K562 (cell line): ENCODE data around the gene PARD3B. TPM values are rescaled to one million over a fixed set of nuclear protein-coding genes. Genes with fewer than 3 reads are reported as not detected.

Experiments
- BRD4 ChIP-seq: fragments of 200-600 bp; sonication (generic); IDR thresholded peaks from 2 replicates; pipeline ENCODE4 v1.6.1; 2017; ENCODE audit warnings: inconsistent platforms
- HCFC1 ChIP-seq: IDR thresholded peaks from 2 replicates; pipeline ENCODE4 v1.6.1; 2012; ENCODE audit warnings: low read depth, low read length, improper control_type of control experiment
- HINFP ChIP-seq: fragments of 450-650 bp; conservative IDR thresholded peaks from 2 replicates; pipeline ENCODE4 v1.6.1; 2016; ENCODE audit warnings: missing genetic modification characterization, low read depth, mild to moderate bottlenecking, control low read depth, missing compliant biosample characterization
- LARP7 ChIP-seq: fragments of 450-650 bp; IDR thresholded peaks from 2 replicates; pipeline ENCODE4 v1.6.1; 2016
- ZBTB40 ChIP-seq, 2 experiments: fragments of 450-650 bp in 1 of 2; sonication (generic) in 1 of 2; formaldehyde crosslinking in 1 of 2; IDR thresholded peaks; 2 replicates each; pipeline versions ENCODE4 v1.7.1 to v1.9.0; 2016 to 2022; ENCODE audit warnings: inconsistent platforms in 1 of 2, mild to moderate bottlenecking in 1 of 2, missing genetic modification reagents in 1 of 2
- polyA plus RNA-seq, 8 experiments: library from polyadenylated mRNA; depleted of rRNA in 4 of 8; stranded (reverse) in 5 of 8; unstranded in 3 of 8; fragments of >200 nt; fragmentation: Nextera tagmentation in 2 of 8; fragmentation: Illumina TruSeq in 1 of 8; extraction: Ambion mirVana in 2 of 8; extraction: Trizol in 1 of 8; gene quantifications; 2 replicates each; pipeline versions ENCODE4 v1.2.1 to v1.2.3, GENCODE V29; 2011 to 2014; ENCODE audit warnings: inconsistent platforms in 1 of 8, missing spikeins in 1 of 8
- total RNA-seq, 7 experiments: library from RNA; depleted of rRNA in 6 of 7; stranded (reverse); fragments of >200 nt in 6 of 7; fragmentation: Illumina TruSeq in 2 of 7; extraction: Trizol in 2 of 7; gene quantifications; 2 replicates each; pipeline versions ENCODE4 v1.2.1 to v1.2.3, GENCODE V29; 2011 to 2021; ENCODE audit warnings: low replicate concordance in 1 of 7
- TF ChIP-seq, protein P1 (sequence below): fragments of 450-650 bp; IDR thresholded peaks from 2 replicates; pipeline ENCODE4 v1.6.1; 2018; ENCODE audit not compliant: partially characterized antibody

The PARD3B gene
- total and polyA plus RNA-seq, 9 of the 15 experiments (the other 6 are each of a cell fraction or from before 2014, with no cell fraction given), result 0.15 to 3.0 (median 1.1) TPM

DNA sequence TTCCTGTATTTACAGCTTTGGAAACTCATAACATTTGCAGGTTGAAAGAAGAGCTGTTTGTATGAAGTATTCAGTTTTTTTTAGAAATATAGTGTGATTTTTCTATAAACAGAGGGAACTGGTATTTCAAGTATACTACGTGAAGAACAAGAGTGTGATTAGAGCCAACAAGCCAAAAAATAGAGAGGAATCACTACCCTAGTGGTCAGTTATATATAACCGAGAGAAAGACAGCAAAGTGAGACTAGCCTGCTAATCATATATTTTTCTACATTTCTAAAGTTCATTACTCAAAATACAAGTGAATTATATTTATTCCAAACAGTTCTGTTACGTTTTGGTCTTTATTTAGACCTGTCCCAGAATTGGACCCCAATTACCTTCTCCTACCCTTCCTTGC, 692.2 kb downstream of the PARD3B start (continued):
- TF ChIP-seq HINFP, result no peak
- TF ChIP-seq, protein P1, sequence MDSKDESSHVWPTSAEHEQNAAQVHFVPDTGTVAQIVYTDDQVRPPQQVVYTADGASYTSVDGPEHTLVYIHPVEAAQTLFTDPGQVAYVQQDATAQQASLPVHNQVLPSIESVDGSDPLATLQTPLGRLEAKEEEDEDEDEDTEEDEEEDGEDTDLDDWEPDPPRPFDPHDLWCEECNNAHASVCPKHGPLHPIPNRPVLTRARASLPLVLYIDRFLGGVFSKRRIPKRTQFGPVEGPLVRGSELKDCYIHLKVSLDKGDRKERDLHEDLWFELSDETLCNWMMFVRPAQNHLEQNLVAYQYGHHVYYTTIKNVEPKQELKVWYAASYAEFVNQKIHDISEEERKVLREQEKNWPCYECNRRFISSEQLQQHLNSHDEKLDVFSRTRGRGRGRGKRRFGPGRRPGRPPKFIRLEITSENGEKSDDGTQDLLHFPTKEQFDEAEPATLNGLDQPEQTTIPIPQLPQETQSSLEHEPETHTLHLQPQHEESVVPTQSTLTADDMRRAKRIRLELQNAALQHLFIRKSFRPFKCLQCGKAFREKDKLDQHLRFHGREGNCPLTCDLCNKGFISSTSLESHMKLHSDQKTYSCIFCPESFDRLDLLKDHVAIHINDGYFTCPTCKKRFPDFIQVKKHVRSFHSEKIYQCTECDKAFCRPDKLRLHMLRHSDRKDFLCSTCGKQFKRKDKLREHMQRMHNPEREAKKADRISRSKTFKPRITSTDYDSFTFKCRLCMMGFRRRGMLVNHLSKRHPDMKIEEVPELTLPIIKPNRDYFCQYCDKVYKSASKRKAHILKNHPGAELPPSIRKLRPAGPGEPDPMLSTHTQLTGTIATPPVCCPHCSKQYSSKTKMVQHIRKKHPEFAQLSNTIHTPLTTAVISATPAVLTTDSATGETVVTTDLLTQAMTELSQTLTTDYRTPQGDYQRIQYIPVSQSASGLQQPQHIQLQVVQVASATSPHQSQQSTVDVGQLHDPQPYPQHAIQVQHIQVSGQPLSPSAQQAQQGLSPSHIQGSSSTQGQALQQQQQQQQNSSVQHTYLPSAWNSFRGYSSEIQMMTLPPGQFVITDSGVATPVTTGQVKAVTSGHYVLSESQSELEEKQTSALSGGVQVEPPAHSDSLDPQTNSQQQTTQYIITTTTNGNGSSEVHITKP, result no peak
- TF ChIP-seq BRD4, result no peak
- TF ChIP-seq ZBTB40 (IDR thresholded peaks at IDR 0.05), result no peak
- no peak for TF ChIP-seq ZBTB40 (CRISPR knock-in tag; IDR thresholded peaks at IDR 0.05)
- no peak for TF ChIP-seq HCFC1
- TF ChIP-seq LARP7, result no peak
